Measurements from ENCODE around the gene NUP93.

The NUP93 gene

DNA sequence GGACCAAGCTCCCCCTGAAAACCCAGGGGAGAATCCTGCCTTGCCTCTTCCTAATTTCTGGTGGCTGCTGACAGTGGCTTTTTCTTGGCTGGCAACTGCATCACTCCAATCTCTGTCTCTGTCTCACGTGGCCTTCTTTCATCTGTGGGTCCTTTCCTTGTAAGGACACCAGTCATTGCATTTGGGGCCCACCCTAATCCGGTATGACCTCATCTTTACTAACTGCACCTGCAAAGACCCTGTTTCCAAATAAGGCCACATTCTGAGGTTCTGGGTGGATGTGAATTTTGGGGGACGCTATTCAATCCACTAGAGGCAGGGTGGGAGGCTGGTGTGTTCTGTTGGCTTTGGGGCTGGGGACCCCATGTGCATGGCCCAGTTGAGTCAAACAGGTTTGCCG is 146.1 kb downstream of the NUP93 start:
- no peak for TF ChIP-seq FOXP2 (optimal IDR thresholded peaks at IDR 0.05; ENCODE audit: borderline replicate concordance, extremely low read depth, extremely low read length, insufficient read depth)
- no peak for TF ChIP-seq SIN3A (IDR thresholded peaks at IDR 0.05; ENCODE audit: borderline replicate concordance, insufficient read depth, low read length)
- no peak for TF ChIP-seq REST (IDR thresholded peaks at IDR 0.05; ENCODE audit: insufficient read depth in 1 of 2, low read depth in 2 of 2, low read length in 2 of 2)
- TF ChIP-seq POLR2AphosphoS5 (IDR thresholded peaks at IDR 0.05; ENCODE audit: low read depth, low read length): no peak
- no peak for TF ChIP-seq TAF1 (IDR thresholded peaks at IDR 0.05; ENCODE audit: borderline replicate concordance, insufficient read depth, low read length)

DNA sequence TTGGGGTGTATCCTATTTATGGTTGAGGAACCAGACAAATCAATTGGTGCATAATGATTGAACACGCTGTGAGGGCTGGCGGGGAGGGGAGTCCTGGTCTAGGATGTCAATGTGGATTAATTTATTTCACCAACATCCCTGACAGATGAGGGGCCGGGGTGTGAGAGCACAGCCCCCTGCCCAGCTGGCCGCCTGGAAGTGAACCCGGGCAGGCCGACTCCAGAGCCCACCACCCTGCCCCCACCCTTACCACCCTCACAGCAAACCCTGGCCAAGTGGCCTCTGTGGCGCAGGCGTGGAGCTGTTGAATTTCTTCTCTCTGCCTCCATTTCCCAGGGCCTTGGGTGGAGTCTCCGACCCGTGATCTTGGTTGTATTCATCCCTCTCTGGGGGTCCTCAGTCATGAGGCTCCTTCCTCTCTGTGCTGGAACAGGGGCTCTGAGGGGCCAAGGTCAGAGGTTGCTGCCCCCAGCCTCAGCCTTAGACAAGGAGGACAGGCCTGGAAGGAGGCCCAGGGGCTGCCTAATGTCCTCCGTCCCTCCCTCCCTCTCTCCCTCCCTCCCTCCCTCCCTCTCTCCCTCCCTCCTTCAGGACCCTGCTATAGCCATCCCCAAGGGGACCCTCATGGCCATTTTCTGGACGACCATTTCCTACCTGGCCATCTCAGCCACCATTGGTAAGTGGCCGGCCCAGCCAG is 147.7 kb downstream of the NUP93 start:
- TF ChIP-seq FOXP2 (optimal IDR thresholded peaks at IDR 0.05; ENCODE audit: borderline replicate concordance, extremely low read depth, extremely low read length, insufficient read depth) (no peak), REST (IDR thresholded peaks at IDR 0.05; ENCODE audit: insufficient read depth in 1 of 2, low read depth in 2 of 2, low read length in 2 of 2) (no peak), SIN3A (IDR thresholded peaks at IDR 0.05; ENCODE audit: borderline replicate concordance, insufficient read depth, low read length) (no peak), TAF1 (IDR thresholded peaks at IDR 0.05; ENCODE audit: borderline replicate concordance, insufficient read depth, low read length) (no peak), POLR2AphosphoS5 (IDR thresholded peaks at IDR 0.05; ENCODE audit: low read depth, low read length) (no peak)

GRCh38 chr16:56878282-56878854 is 148.4 kb downstream of the NUP93 start:
- no peak for TF ChIP-seq TAF1 (IDR thresholded peaks at IDR 0.05; ENCODE audit: borderline replicate concordance, insufficient read depth, low read length)
- TF ChIP-seq POLR2AphosphoS5 (IDR thresholded peaks at IDR 0.05; ENCODE audit: low read depth, low read length): no peak

DNA sequence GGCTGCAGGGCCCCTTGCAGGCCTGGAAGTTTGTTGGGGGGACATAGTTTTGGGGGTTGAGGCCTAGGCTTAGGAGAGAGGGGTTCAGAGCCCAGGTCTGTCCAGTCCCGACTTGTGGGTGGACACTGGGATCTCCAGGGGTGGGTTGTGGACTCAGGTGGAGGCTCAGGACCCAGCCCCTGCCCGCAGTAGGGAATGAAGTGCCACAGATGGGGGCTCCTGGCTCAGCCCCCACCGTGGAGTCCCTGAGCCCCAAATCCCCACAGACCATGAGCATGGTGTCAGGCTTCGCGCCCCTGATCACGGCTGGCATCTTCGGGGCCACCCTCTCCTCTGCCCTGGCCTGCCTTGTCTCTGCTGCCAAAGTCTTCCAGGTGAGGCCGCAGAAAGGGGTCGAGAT is 149.3 kb downstream of the NUP93 start:
- TF ChIP-seq TAF1 (IDR thresholded peaks at IDR 0.05; ENCODE audit: borderline replicate concordance, insufficient read depth, low read length): no peak
- no peak for TF ChIP-seq POLR2AphosphoS5 (IDR thresholded peaks at IDR 0.05; ENCODE audit: low read depth, low read length)
- no peak for TF ChIP-seq SIN3A (IDR thresholded peaks at IDR 0.05; ENCODE audit: borderline replicate concordance, insufficient read depth, low read length)
- no peak for TF ChIP-seq REST (IDR thresholded peaks at IDR 0.05; ENCODE audit: insufficient read depth in 1 of 2, low read depth in 2 of 2, low read length in 2 of 2)

GRCh38 chr16:56880176-56880575 is 150.2 kb downstream of the NUP93 start:
- TF ChIP-seq SIN3A (IDR thresholded peaks at IDR 0.05; ENCODE audit: borderline replicate concordance, insufficient read depth, low read length) (no peak), REST (IDR thresholded peaks at IDR 0.05; ENCODE audit: insufficient read depth in 1 of 2, low read depth in 2 of 2, low read length in 2 of 2) (no peak)

Measured in PFSK-1 (cell line).